A549 treated with AZD9567 at 1 μM for 4 hours (cell line): Measurements from ENCODE around the gene CNGA2. TPM values are rescaled to one million over a fixed set of nuclear protein-coding genes. Genes with fewer than 3 reads are reported as not detected.

ENCODE experiments used
- total RNA-seq: library from RNA; stranded (reverse); fragments of 200-300 nt; extraction: Qiagen RNA extraction; gene quantifications from 5 replicates; pipeline ENCODE4 v1.2.3, GENCODE V29; 2022; ENCODE audit not compliant: insufficient read depth

The CNGA2 gene
- total RNA-seq: not detected in 5 replicates

GRCh38 chrX:151734446-151734845, at the start of gene CNGA2:
Gene CNGA2 (plus strand): TSS chrX:151734746. CDS start chrX:151738484, 3,738 bp downstream.

GRCh38 chrX:151694661-151695582, 39.6 kb upstream of the CNGA2 start, which contains the start of gene PRRG3:
Gene PRRG3 (plus strand): TSS chrX:151695458. CDS start chrX:151698815, 3,357 bp downstream.

GRCh38 chrX:151715752-151716151, 18.8 kb upstream of the CNGA2 start, which contains the start of gene FATE1:
Gene FATE1 (plus strand): TSS chrX:151716035. CDS start chrX:151716120, 85 bp downstream.

Other genes starting within 250 kb of the CNGA2 start
- not detected in 5 replicates for gene PASD1, start 171.1 kb upstream of the CNGA2 start, total RNA-seq
- not detected in 5 replicates for gene PRRG3, start 39.3 kb upstream of the CNGA2 start, total RNA-seq
- not detected in 5 replicates for gene FATE1, start 18.7 kb upstream of the CNGA2 start, total RNA-seq
- not detected in 5 replicates for gene MAGEA4, start 178.1 kb downstream of the CNGA2 start, total RNA-seq
- 12.4 to 19.0 TPM (median 18.3 TPM) in 5 replicates for gene GABRE, start 239.9 kb downstream of the CNGA2 start, total RNA-seq